GM12878 (cell line): ENCODE results near the gene ZNF80. TPM values are rescaled to one million over a fixed set of nuclear protein-coding genes. Genes with fewer than 3 reads are reported as not detected.
A peak's percentile ranks its signal among the peaks of the same experiment; 100 is the strongest.

Source experiments
- ATAC-seq: fragments of 200-7000 bp; cut with Tn5 transposase; 3 replicates; pipeline ENCODE4 v1.9.1; 2020; ENCODE audit warnings: mild to moderate bottlenecking, moderate library complexity
- BruUV-seq: library from RNA; stranded (reverse); fragments of 400-500 nt; replicated peaks from 2 replicates; lab custom pipeline; 2021; lab: Mats Ljungman, UMichigan
- CTCF ChIA-PET: fragments of 300-600 bp; sonication (Branson Sonifier 250); formaldehyde crosslinking; extraction: SDS; loops from one replicate; lab custom pipeline; 2021; ENCODE audit warnings: inconsistent platforms; lab: Yijun Ruan, JAX
- POLR2A ChIA-PET: fragments of 350-600 bp; formaldehyde crosslinking; extraction: SDS; loops from one replicate; lab custom pipeline; 2021; ENCODE audit warnings: inconsistent platforms; lab: Charles Lee
- RAD21 ChIA-PET: fragments of 300-600 bp; sonication (Branson Sonifier 250); formaldehyde crosslinking; loops from one replicate; lab custom pipeline; 2023; ENCODE audit warnings: antibody characterized with exemption; ENCODE audit not compliant: unreplicated experiment; lab: Charles Lee
- SMC1A ChIA-PET: fragments of 300-600 bp; sonication (Branson Sonifier 250); formaldehyde crosslinking; loops from one replicate; lab custom pipeline; 2023; ENCODE audit not compliant: unreplicated experiment, uncharacterized antibody; lab: Charles Lee
- DNase-seq: peaks from one replicate; pipeline ENCODE4 v3.0.0-alpha.2; 2011; ENCODE audit warnings: low read depth, low spot score
- FAIRE-seq: peaks from 3 replicates; lab custom pipeline; 2011; peaks lifted over from hg19 to GRCh38; lab: Jason Lieb, UNC
- H2AFZ ChIP-seq: 2 replicates; pipeline ENCODE4 v1.6.0; 2011; ENCODE audit warnings: low read depth, low read length, control low read depth; ENCODE audit not compliant: control insufficient read depth
- H3K27ac ChIP-seq: 2 replicates; pipeline ENCODE4 v1.5.1; 2011; ENCODE audit warnings: control low read depth; ENCODE audit not compliant: control insufficient read depth, insufficient read depth
- H3K27me3 ChIP-seq, 2 experiments: replicated peaks in 1 of 2; 2 replicates each; pipeline versions ENCODE4 v1.6.0 to v1.6.1; 2011; ENCODE audit warnings: low read length in 1 of 2; ENCODE audit not compliant: control insufficient read depth in 2 of 2, insufficient read depth in 2 of 2
- H3K36me3 ChIP-seq, 2 experiments: 2 replicates each; pipeline ENCODE4 v1.5.1; 2011; ENCODE audit warnings: low read length in 1 of 2; ENCODE audit not compliant: control insufficient read depth in 2 of 2, insufficient read depth in 2 of 2
- H3K4me1 ChIP-seq: 2 replicates; pipeline ENCODE4 v1.6.1; 2011; ENCODE audit warnings: mild to moderate bottlenecking, low read length, moderate library complexity, mixed read lengths; ENCODE audit not compliant: control insufficient read depth, insufficient read depth
- H3K4me2 ChIP-seq: 2 replicates; pipeline ENCODE4 v1.6.0; 2011; ENCODE audit warnings: control low read depth; ENCODE audit not compliant: control insufficient read depth, insufficient read depth
- H3K4me3 ChIP-seq: fragments of 200-600 bp; sonication (generic); 2 replicates; pipeline ENCODE4 v1.5.1; 2016
- H3K79me2 ChIP-seq: 2 replicates; pipeline ENCODE4 v1.6.0; 2011; ENCODE audit warnings: low read length; ENCODE audit not compliant: control insufficient read depth, insufficient read depth
- H3K9ac ChIP-seq: 2 replicates; pipeline ENCODE4 v1.8.0; 2011; ENCODE audit warnings: low read length, control low read depth, mixed read lengths; ENCODE audit not compliant: control insufficient read depth, insufficient read depth
- H3K9me3 ChIP-seq: replicated peaks from 3 replicates; pipeline ENCODE4 v1.5.1; 2011; ENCODE audit warnings: mild to moderate bottlenecking, low read length; ENCODE audit not compliant: control insufficient read depth, insufficient read depth
- H4K20me1 ChIP-seq: 2 replicates; pipeline ENCODE4 v1.6.0; 2011; ENCODE audit not compliant: control insufficient read depth, insufficient read depth
- BACH1 ChIP-seq: fragments of 450-650 bp; IDR thresholded peaks from 2 replicates; pipeline ENCODE4 v1.6.1; 2017; ENCODE audit warnings: mild to moderate bottlenecking, borderline replicate concordance
- CHD2 ChIP-seq: IDR thresholded peaks from 2 replicates; pipeline ENCODE4 v1.6.1; 2011; ENCODE audit warnings: low read depth, low read length, improper control_type of control experiment, borderline replicate concordance
- DPF2 ChIP-seq: fragments of 450-650 bp; IDR thresholded peaks from 2 replicates; pipeline ENCODE4 v1.6.1; 2017; ENCODE audit warnings: mild to moderate bottlenecking
- PBX3 ChIP-seq: IDR thresholded peaks from 2 replicates; pipeline ENCODE4 v1.6.1; 2011; ENCODE audit warnings: mild to moderate bottlenecking, low read depth, low read length, moderate library complexity; ENCODE audit not compliant: insufficient replicate concordance
- RUNX3 ChIP-seq: IDR thresholded peaks from 2 replicates; pipeline ENCODE4 v1.6.1; 2012; ENCODE audit warnings: low read length, inconsistent platforms
- SMC3 ChIP-seq: IDR thresholded peaks from 2 replicates; pipeline ENCODE4 v1.6.1; 2011; ENCODE audit warnings: low read length, improper control_type of control experiment, borderline replicate concordance
- SPI1 ChIP-seq: IDR thresholded peaks from 2 replicates; pipeline ENCODE4 v1.6.1; 2011; ENCODE audit warnings: low read depth, mild to moderate bottlenecking, low read length, moderate library complexity, borderline replicate concordance; ENCODE audit not compliant: insufficient read depth
- WGBS: methylation state at CpG from one replicate; pipeline ENCODE4 v1.1.6; 2016; ENCODE audit warnings: low lambda C conversion rate; ENCODE audit not compliant: insufficient replicate concordance, insufficient coverage; ENCODE audit errors: missing lambda C conversion rate; 5-methylcytosine and 5-hydroxymethylcytosine counted together
- in situ Hi-C: fragments of 300-500 bp; cut with MboI; formaldehyde crosslinking; loops from 9 replicates; pipeline ENCODE4 v1.14.3; 2018; ENCODE audit warnings: mixed read lengths
- intact Hi-C: fragments of 100-400 bp; cut with micrococcal nuclease; formaldehyde crosslinking; loops from one replicate; pipeline ENCODE4 v1.14.2; 2022; ENCODE audit not compliant: unreplicated experiment
- polyA plus RNA-seq, 11 experiments: library from polyadenylated mRNA; depleted of rRNA in 4 of 11; unstranded in 6 of 11; stranded (reverse) in 5 of 11; fragments of >200 nt; fragmentation: Nextera tagmentation in 4 of 11; fragmentation: Illumina TruSeq in 1 of 11; extraction: Ambion mirVana in 4 of 11; extraction: Trizol in 1 of 11; gene quantifications; 1 replicate in 1 of 11; 2 replicates in 10 of 11; pipeline versions ENCODE4 v1.2.1 to v1.2.3, GENCODE V29; 2011 to 2016; ENCODE audit warnings: inconsistent platforms in 2 of 11, missing spikeins in 2 of 11, low read depth in 1 of 11
- total RNA-seq, 4 experiments: library from RNA; depleted of rRNA in 3 of 4; stranded (reverse); fragments of >200 nt in 3 of 4; fragmentation: Illumina TruSeq in 1 of 4; extraction: Trizol in 1 of 4; gene quantifications; 2 replicates each; pipeline versions ENCODE4 v1.2.1 to v1.2.3, GENCODE V29; 2013 to 2021
- TF ChIP-seq, protein P1 (sequence below): fragments of 450-650 bp; IDR thresholded peaks from 2 replicates; pipeline ENCODE4 v1.6.1; 2016; ENCODE audit warnings: mild to moderate bottlenecking

ZNF80 gene
- total and polyA plus RNA-seq, 10 of the 15 experiments (the other 5 are each of a cell fraction or from before 2014, with no cell fraction given): not detected

- RAD21 ChIA-PET: no interaction called here
- SMC1A ChIA-PET: interaction anchor here (1.0 to 1.2 kb wide), 3 partner anchors 12 to 116 kb away, joined by 3 to 4 read pairs (median 3); no protein-coding TSS in a partner anchor
- H4K20me1 ChIP-seq: no peaks in the 10 kb centered on the region
- no peak overlapping the region for H3K4me2 ChIP-seq
- no peaks in the 10 kb centered on the region; a peak in 2 of 4 replicates for H3K27me3 ChIP-seq
- no peaks in the 10 kb centered on the region for H3K36me3 ChIP-seq
- DNase-seq (peak; percentile 25), FAIRE-seq (no peak), ATAC-seq (peak; percentile 94)
- H3K9ac ChIP-seq: no peak overlapping the region
- CTCF ChIA-PET: interaction anchor here (0.8 to 1.9 kb wide), 2 partner anchors 36 to 83 kb away, joined by 3 to 5 read pairs; no protein-coding TSS in a partner anchor
- WGBS: 0% methylated on average over 4 of the region's 4 CpGs
- no peak overlapping the region for H2AFZ ChIP-seq
- peaks cover 11% of the 10 kb centered on the region for H3K4me1 ChIP-seq
- in situ Hi-C loops: no loop called here
- BruUV-seq: no TSS peak
- no peaks in the 10 kb centered on the region for H3K79me2 ChIP-seq
- POLR2A ChIA-PET: no interaction called here
- intact Hi-C loops: no loop called here
- H3K9me3 ChIP-seq: no peaks in the 10 kb centered on the region; the same call in 2 of the 3 replicates
- TF ChIP-seq PBX3 (peak; percentile 88), BACH1 (no peak), RUNX3 (peak; percentile 42; the same call in 1 of the 2 replicates), DPF2 (0 out of 2 replicates have a peak, but pooled peaks have one; percentile 40), CHD2 (no peak), SMC3 (no peak), SPI1 (peak; percentile 57)
- TF ChIP-seq, protein P1, sequence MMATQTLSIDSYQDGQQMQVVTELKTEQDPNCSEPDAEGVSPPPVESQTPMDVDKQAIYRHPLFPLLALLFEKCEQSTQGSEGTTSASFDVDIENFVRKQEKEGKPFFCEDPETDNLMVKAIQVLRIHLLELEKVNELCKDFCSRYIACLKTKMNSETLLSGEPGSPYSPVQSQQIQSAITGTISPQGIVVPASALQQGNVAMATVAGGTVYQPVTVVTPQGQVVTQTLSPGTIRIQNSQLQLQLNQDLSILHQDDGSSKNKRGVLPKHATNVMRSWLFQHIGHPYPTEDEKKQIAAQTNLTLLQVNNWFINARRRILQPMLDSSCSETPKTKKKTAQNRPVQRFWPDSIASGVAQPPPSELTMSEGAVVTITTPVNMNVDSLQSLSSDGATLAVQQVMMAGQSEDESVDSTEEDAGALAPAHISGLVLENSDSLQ: peak; percentile 96
- H3K27ac ChIP-seq: no peak overlapping the region
- no peak overlapping the region for H3K4me3 ChIP-seq
Observed at GRCh38 chr3:114207768-114208167, 29.6 kb downstream of the ZNF80 start.
